ENCODE measurements around the gene PACSIN1. TPM values are rescaled to one million over a fixed set of nuclear protein-coding genes. Genes with fewer than 3 reads are reported as not detected.

PACSIN1 gene
- total RNA-seq, 4 donors from 2014 or later: 0.28 TPM; not detected in 3

- H3K4me1 ChIP-seq: no peaks in the 10 kb centered on the region
- no peaks in the 10 kb centered on the region for H3K36me3 ChIP-seq
- H3K27me3 ChIP-seq: no peaks in the 10 kb centered on the region
- TF ChIP-seq POLR2A (IDR thresholded peaks at IDR 0.05): no peak
- no peak for TF ChIP-seq CTCF (IDR thresholded peaks at IDR 0.05)
- no peak overlapping the region for H3K4me3 ChIP-seq
- no peaks in the 10 kb centered on the region for H3K9me3 ChIP-seq
- no peak for DNase-seq
- intact Hi-C loops (cut with DNase I; ENCODE audit: low total_unique reads): no loop called here
- H3K27ac ChIP-seq: no peak overlapping the region
Observed at GRCh38 chr6:34574647-34575293, 108.9 kb downstream of the PACSIN1 start.

GRCh38 chr6:34575326-34575725, 109.5 kb downstream of the PACSIN1 start:
- H3K4me1 ChIP-seq: no peaks in the 10 kb centered on the region
- no peaks in the 10 kb centered on the region for H3K36me3 ChIP-seq
- TF ChIP-seq POLR2A (IDR thresholded peaks at IDR 0.05) (no peak), CTCF (IDR thresholded peaks at IDR 0.05) (no peak)
- no peak overlapping the region for H3K27ac ChIP-seq
- no peaks in the 10 kb centered on the region for H3K27me3 ChIP-seq
- DNase-seq: no peak
- H3K9me3 ChIP-seq: no peaks in the 10 kb centered on the region
- H3K4me3 ChIP-seq: no peak overlapping the region
- intact Hi-C loops (cut with DNase I; ENCODE audit: low total_unique reads): no loop called here

GRCh38 chr6:34576286-34576955, 110.5 kb downstream of the PACSIN1 start:
- no peaks in the 10 kb centered on the region for H3K36me3 ChIP-seq
- H3K4me1 ChIP-seq: no peaks in the 10 kb centered on the region
- TF ChIP-seq CTCF (IDR thresholded peaks at IDR 0.05): no peak
- TF ChIP-seq POLR2A (IDR thresholded peaks at IDR 0.05): no peak
- H3K4me3 ChIP-seq: no peak overlapping the region
- no peaks in the 10 kb centered on the region for H3K9me3 ChIP-seq
- no peak for DNase-seq
- H3K27ac ChIP-seq: no peak overlapping the region
- no peaks in the 10 kb centered on the region for H3K27me3 ChIP-seq
- intact Hi-C loops (cut with DNase I; ENCODE audit: low total_unique reads): no loop called here

GRCh38 chr6:34578445-34579262, 112.8 kb downstream of the PACSIN1 start:
- H3K4me1 ChIP-seq: no peaks in the 10 kb centered on the region
- H3K27ac ChIP-seq: no peak overlapping the region
- no peaks in the 10 kb centered on the region for H3K27me3 ChIP-seq
- TF ChIP-seq CTCF (IDR thresholded peaks at IDR 0.05) (no peak), POLR2A (IDR thresholded peaks at IDR 0.05) (no peak)
- H3K9me3 ChIP-seq: no peaks in the 10 kb centered on the region
- no peak for DNase-seq
- H3K36me3 ChIP-seq: no peaks in the 10 kb centered on the region
- intact Hi-C loops (cut with DNase I; ENCODE audit: low total_unique reads): no loop called here
- no peak overlapping the region for H3K4me3 ChIP-seq
